HL-60/S4 (cell line): Measurements from ENCODE around the gene PDHX.

Experiments used
- in situ Hi-C: fragments of 300-500 bp; cut with MboI; formaldehyde crosslinking; loops from 2 replicates; pipeline ENCODE4 v1.14.3; 2022; ENCODE audit warnings: low sequenced_read_pairs

The PDHX gene

DNA sequence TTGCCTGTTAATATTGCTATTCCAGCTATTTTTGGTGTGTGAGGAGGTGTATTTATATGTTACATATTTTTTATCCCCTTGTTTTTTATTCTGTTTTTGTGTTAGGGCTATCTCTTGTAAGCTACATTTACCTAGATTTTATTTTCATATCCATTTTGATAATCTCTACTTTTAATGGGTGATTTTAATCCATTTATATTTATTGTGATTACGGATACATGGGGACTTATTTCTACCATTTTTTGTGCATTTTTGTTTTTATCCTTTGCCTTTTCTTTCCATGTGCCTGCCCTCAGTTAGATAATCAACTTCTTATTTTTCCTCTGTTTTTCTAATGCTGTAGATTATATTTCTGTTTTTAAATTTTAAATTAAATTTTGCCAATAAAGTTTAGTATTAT lies 28.3 kb downstream of the PDHX start:
- in situ Hi-C loops, result no loop called here

GRCh38 chr11:34948696-34949095 lies 32.3 kb downstream of the PDHX start:
- in situ Hi-C loops, result no loop called here

- in situ Hi-C loops, result no loop called here
Observed at GRCh38 chr11:34953955-34954354, 37.5 kb downstream of the PDHX start.

GRCh38 chr11:34957206-34957605 lies 40.8 kb downstream of the PDHX start:
- in situ Hi-C loops, result no loop called here

GRCh38 chr11:34957606-34958005 lies 41.2 kb downstream of the PDHX start:
- in situ Hi-C loops, result no loop called here

DNA sequence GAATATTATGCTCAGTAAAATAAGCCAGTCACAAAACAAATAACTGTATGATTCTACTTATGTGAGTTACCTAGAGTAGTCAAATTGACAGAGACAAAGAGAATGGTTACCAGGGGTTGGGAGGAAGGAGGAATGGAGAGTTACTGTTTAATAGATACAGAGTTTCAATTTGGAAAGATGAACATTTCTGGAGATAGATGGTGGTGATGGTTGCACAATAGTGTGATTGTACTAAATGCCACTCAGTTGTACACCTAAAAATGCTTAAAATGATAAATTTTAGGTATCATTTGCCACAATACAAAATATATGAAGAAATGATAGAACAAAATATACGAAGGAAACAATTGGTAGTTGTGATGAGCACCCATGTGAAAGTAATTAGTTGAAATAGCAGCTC lies 43.4 kb downstream of the PDHX start:
- in situ Hi-C loops, result no loop called here

DNA sequence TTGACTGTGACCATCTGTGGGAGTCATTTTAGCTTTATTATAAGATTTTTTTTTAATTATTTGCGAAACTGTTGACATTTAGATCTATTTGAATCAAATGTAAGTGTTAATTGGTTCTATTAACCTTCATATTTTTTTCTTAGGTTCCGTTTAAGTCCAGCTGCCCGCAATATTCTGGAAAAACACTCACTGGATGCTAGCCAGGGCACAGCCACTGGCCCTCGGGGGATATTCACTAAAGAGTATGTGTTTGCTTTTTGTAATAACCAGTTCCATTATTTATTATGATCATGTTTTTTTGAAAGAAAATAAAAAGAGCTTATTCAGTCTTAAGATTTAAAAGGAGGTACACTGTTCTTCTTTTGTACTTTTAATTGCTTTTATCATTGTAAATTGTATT lies 43.9 kb downstream of the PDHX start:
- in situ Hi-C loops, result no loop called here

DNA sequence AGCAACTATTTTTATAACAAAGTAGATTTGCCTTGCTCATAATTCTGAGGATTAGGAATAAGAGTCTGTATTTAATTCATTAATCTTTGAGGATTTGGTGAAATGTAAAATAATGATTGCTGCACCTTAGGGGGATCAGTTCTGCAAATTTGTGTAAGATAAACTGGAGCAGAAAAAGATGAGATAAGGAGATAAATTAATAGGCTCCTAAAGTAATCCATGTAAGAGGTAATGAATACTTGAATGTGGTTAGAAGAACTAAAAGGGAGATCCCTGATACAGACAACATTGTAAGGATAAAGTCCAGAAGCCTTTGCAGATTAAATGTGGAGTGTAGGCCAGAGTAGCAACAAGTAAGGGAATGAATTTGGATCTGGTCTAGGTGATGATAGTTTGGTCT lies 45.6 kb downstream of the PDHX start:
- in situ Hi-C loops, result no loop called here

- in situ Hi-C loops, result no loop called here
Observed at GRCh38 chr11:34963351-34963750, 46.9 kb downstream of the PDHX start.

GRCh38 chr11:34964610-34965331 lies 48.4 kb downstream of the PDHX start:
- in situ Hi-C loops, result no loop called here

- in situ Hi-C loops, result no loop called here
Observed at GRCh38 chr11:34968862-34969261, 52.4 kb downstream of the PDHX start.

DNA sequence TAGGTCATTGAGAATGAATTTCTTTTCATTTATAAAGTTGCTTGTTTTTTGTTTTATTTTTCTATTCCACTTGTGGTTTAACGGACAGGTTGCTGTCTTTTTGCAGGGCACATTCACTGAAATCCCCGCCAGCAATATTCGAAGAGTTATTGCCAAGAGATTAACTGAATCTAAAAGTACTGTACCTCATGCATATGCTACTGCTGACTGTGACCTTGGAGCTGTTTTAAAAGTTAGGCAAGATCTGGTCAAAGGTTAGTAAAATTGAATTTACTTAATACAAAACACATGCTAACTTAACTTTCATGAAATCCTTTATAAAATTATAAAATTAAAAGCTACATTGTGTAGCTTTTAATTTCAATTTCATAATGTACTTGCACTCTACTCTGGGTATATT lies 53.6 kb downstream of the PDHX start:
- in situ Hi-C loops, result no loop called here

GRCh38 chr11:34970480-34970879 lies 54.1 kb downstream of the PDHX start:
- in situ Hi-C loops, result no loop called here

- in situ Hi-C loops, result no loop called here
Observed at GRCh38 chr11:34971928-34972327, 55.5 kb downstream of the PDHX start.

DNA sequence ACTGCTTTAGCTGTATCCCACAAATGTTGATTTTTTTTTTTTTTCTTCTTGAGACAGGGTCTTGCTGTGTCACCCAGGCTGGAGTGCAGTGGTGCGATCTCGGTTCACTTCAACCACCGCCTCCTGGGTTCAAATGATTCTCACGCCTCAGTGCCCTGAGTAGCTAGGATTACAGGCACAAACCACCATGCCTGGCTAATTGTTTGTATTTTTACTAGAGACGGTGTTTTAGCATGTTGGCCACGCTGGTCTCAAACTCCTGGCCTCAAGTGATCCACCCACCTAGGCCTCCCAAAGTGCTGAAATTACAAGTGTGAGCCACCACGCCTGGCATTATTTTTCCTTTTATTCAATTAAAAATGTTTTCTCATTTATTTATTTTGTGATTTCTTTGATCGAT lies 55.9 kb downstream of the PDHX start:
- in situ Hi-C loops, result no loop called here

- in situ Hi-C loops, result no loop called here
Observed at GRCh38 chr11:34972892-34973291, 56.5 kb downstream of the PDHX start.

DNA sequence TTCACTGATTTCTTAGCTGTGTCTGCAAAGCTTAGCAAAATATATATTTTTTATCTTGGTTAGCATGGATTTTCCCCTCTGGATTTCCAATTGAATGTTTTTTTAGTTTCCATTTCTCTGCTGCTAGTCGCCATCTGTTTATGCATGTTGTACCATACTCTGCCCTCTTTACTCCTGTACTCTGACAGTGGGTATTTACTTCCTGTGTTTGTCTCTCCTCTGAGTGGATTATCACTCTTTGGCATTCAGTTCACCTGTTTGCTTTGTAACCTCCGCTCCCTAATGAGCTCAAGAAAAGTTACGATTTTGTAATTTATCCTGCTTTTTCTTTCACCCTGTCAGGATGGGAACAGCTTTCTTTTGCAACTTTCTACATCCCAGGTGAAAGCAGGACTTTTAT lies 59.1 kb downstream of the PDHX start:
- in situ Hi-C loops, result no loop called here

GRCh38 chr11:34976496-34977088 lies 60.2 kb downstream of the PDHX start:
- in situ Hi-C loops, result no loop called here

DNA sequence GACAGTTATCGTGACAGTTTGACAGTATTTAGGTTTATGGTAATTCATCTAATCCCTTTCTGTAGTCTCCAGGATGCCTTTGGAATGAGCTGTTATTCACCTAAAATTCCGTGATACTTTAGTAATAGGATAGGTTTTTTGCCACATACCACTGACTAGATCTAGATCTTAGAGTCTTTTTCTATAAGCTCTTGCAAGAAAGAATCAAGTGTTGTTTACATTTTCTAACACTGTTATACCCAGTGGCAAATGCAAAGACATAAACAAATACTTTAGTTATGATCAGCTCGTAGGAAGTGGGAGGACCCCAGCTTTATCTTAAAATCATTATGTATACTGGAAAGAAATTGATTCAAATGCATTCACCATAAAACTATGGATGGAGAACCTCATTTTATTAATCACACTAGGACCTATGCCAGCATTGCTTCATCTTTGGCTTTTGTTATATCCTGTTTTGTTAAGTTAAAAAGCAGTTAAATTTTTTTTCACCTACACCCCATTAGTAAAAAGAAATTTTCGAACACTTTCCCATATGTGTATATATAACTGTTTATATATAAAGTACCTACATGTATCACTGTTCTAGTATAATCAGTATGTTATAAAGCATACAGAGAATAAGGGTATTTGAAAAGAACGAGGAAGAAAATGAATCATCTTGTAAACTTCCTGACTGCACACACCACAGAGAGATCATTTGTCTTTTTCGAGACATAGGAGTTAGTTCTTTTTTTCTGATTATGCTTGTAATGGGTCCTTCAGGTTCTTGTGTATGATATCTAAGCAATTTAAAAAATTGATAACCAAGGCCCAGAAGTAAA lies 60.9 kb downstream of the PDHX start:
- in situ Hi-C loops, result no loop called here

GRCh38 chr11:34978236-34979191 lies 62.1 kb downstream of the PDHX start:
- in situ Hi-C loops, result no loop called here

DNA sequence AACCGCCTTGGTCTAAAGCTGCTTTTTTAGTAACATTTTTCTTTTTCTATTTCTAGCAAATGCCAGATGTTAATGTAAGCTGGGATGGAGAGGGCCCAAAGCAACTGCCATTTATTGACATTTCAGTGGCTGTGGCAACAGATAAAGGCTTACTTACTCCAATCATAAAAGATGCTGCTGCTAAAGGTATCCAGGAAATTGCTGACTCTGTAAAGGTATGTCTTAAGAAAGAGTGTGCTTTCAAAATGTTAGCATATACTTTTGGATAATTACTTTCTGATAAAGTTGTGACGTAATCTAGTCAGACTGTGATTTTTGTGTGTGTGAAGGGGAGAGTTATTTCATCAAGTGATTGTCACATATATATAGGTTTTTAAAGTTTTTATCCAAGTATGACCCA lies 68.1 kb downstream of the PDHX start:
- in situ Hi-C loops, result no loop called here
